Osteocyte (in vitro differentiated cells): ENCODE data around the gene MYH10. TPM values are rescaled to one million over a fixed set of nuclear protein-coding genes. Genes with fewer than 3 reads are reported as not detected.

ENCODE experiments used
- DNase-seq: peaks from one replicate; pipeline ENCODE4 v3.0.0; 2021; ENCODE audit warnings: mixed read lengths; ENCODE audit not compliant: unreplicated experiment; ENCODE audit errors: extremely low spot score
- H3K27ac Mint-ChIP-seq: one replicate; pipeline ENCODE4 v1.8.0; 2021; ENCODE audit warnings: mild to moderate bottlenecking, mixed read lengths; ENCODE audit not compliant: unreplicated experiment
- H3K27me3 Mint-ChIP-seq: one replicate; pipeline ENCODE4 v1.8.0; 2021; ENCODE audit warnings: mixed read lengths; ENCODE audit not compliant: unreplicated experiment
- H3K36me3 Mint-ChIP-seq: one replicate; pipeline ENCODE4 v1.8.0; 2021; ENCODE audit warnings: mixed read lengths; ENCODE audit not compliant: unreplicated experiment
- H3K4me1 Mint-ChIP-seq: one replicate; pipeline ENCODE4 v1.8.0; 2021; ENCODE audit warnings: mixed read lengths; ENCODE audit not compliant: unreplicated experiment
- H3K4me3 Mint-ChIP-seq: one replicate; pipeline ENCODE4 v1.8.0; 2021; ENCODE audit warnings: mild to moderate bottlenecking, moderate library complexity, mixed read lengths; ENCODE audit not compliant: unreplicated experiment
- H3K9me3 Mint-ChIP-seq: one replicate; pipeline ENCODE4 v1.8.0; 2021; ENCODE audit warnings: mixed read lengths; ENCODE audit not compliant: unreplicated experiment
- total RNA-seq: library from RNA; stranded (reverse); gene quantifications from 2 replicates; pipeline ENCODE4 v1.2.1, GENCODE V29; 2021
- TF ChIP-seq, protein P1 (sequence below): fragments of 200-600 bp; sonication (generic); IDR thresholded peaks from 2 replicates; pipeline ENCODE4 v1.5.0; 2021; ENCODE audit warnings: antibody characterized with exemption, mild to moderate bottlenecking, moderate library complexity

MYH10 gene
- total RNA-seq, 1 donor from 2014 or later: 110 TPM

- TF ChIP-seq, protein P1, sequence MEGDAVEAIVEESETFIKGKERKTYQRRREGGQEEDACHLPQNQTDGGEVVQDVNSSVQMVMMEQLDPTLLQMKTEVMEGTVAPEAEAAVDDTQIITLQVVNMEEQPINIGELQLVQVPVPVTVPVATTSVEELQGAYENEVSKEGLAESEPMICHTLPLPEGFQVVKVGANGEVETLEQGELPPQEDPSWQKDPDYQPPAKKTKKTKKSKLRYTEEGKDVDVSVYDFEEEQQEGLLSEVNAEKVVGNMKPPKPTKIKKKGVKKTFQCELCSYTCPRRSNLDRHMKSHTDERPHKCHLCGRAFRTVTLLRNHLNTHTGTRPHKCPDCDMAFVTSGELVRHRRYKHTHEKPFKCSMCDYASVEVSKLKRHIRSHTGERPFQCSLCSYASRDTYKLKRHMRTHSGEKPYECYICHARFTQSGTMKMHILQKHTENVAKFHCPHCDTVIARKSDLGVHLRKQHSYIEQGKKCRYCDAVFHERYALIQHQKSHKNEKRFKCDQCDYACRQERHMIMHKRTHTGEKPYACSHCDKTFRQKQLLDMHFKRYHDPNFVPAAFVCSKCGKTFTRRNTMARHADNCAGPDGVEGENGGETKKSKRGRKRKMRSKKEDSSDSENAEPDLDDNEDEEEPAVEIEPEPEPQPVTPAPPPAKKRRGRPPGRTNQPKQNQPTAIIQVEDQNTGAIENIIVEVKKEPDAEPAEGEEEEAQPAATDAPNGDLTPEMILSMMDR: no peak
- peaks cover 40% of the 10 kb centered on the region for H3K36me3 Mint-ChIP-seq
- H3K27ac Mint-ChIP-seq: no peak overlapping the region
These were observed 186.0 kb downstream of the MYH10 start for GRCh38 chr17:8444494-8444893.

GRCh38 chr17:8443756-8444155, 186.8 kb downstream of the MYH10 start:
- no peak overlapping the region for H3K4me3 Mint-ChIP-seq
- peaks cover 34% of the 10 kb centered on the region for H3K36me3 Mint-ChIP-seq
- H3K27me3 Mint-ChIP-seq: no peaks in the 10 kb centered on the region
- H3K4me1 Mint-ChIP-seq: peaks cover 20% of the 10 kb centered on the region
- H3K9me3 Mint-ChIP-seq: no peaks in the 10 kb centered on the region
- DNase-seq: no peak
- H3K27ac Mint-ChIP-seq: no peak overlapping the region
- TF ChIP-seq, protein P1: no peak

More at GRCh38 chr17:8444494-8444893, 186.0 kb downstream of the MYH10 start:
- Mint-ChIP-seq H3K27me3 (no peaks in the 10 kb centered on the region), H3K4me3 (no peak overlapping the region), H3K4me1 (peaks cover 20% of the 10 kb centered on the region), H3K9me3 (no peaks in the 10 kb centered on the region)
- DNase-seq: no peak

DNA sequence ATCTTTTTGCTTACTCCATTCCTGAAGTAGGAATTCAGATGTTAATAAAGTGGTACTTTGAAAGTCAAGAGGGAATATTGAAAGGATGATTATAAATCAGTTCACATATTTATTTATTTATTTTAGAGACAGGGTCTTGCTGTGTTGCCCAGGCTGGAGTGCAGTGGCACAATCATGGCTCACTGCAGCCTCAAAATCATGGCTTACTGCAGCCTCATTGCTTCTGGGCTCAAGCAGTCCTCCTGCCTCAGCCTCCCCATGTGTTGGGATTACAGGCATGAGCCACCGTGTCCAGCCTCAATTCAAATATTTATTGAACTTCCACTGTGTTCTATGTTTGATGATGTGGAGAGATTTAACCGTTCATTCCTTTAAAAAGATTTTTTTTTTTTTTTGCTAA, 188.2 kb downstream of the MYH10 start:
- H3K27me3 Mint-ChIP-seq: no peaks in the 10 kb centered on the region
- H3K9me3 Mint-ChIP-seq: no peaks in the 10 kb centered on the region
- no peak overlapping the region for H3K4me3 Mint-ChIP-seq
- TF ChIP-seq, protein P1: no peak
- no peak for DNase-seq
- H3K4me1 Mint-ChIP-seq: peaks cover 30% of the 10 kb centered on the region
- H3K36me3 Mint-ChIP-seq: peaks cover 21% of the 10 kb centered on the region
- no peak overlapping the region for H3K27ac Mint-ChIP-seq

DNA sequence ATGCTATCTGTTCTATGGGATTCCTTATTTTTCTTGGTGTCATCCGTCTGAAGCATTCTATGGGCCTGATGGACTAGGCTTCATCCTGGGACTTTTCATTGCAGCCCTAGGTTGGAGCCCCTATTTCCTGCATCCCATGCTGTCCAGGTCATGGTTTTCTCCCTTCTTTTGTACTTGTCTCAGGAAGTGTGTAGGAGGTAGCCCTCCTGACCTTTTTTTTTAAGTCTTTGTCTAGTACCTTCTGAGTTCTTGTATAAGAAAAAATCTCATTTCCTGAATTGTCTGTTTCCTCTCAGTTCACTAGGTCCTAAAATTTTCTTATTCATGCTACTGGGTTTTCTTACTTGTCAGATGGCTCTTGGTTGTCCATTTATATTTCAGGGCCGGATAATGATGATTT, 188.8 kb downstream of the MYH10 start:
- Mint-ChIP-seq H3K4me3 (no peak overlapping the region), H3K36me3 (peaks cover 17% of the 10 kb centered on the region), H3K4me1 (peaks cover 33% of the 10 kb centered on the region), H3K27ac (peak overlapping the region; percentile 21), H3K27me3 (no peaks in the 10 kb centered on the region), H3K9me3 (no peaks in the 10 kb centered on the region)
- TF ChIP-seq, protein P1: no peak
- DNase-seq: no peak

GRCh38 chr17:8439681-8440080, 190.8 kb downstream of the MYH10 start:
- Mint-ChIP-seq H3K9me3 (no peaks in the 10 kb centered on the region), H3K36me3 (peaks cover 13% of the 10 kb centered on the region), H3K4me1 (peaks cover 41% of the 10 kb centered on the region), H3K4me3 (no peak overlapping the region), H3K27ac (no peak overlapping the region), H3K27me3 (no peaks in the 10 kb centered on the region)
- TF ChIP-seq, protein P1: no peak
- DNase-seq: no peak
